ENCODE measurements around the gene HS3ST6.
"Not testable (repeated sequence)": the region's sequence is repeated elsewhere in the genome, so short reads cannot be mapped to it uniquely, and the experiment has no call there.

HS3ST6 gene

DNA sequence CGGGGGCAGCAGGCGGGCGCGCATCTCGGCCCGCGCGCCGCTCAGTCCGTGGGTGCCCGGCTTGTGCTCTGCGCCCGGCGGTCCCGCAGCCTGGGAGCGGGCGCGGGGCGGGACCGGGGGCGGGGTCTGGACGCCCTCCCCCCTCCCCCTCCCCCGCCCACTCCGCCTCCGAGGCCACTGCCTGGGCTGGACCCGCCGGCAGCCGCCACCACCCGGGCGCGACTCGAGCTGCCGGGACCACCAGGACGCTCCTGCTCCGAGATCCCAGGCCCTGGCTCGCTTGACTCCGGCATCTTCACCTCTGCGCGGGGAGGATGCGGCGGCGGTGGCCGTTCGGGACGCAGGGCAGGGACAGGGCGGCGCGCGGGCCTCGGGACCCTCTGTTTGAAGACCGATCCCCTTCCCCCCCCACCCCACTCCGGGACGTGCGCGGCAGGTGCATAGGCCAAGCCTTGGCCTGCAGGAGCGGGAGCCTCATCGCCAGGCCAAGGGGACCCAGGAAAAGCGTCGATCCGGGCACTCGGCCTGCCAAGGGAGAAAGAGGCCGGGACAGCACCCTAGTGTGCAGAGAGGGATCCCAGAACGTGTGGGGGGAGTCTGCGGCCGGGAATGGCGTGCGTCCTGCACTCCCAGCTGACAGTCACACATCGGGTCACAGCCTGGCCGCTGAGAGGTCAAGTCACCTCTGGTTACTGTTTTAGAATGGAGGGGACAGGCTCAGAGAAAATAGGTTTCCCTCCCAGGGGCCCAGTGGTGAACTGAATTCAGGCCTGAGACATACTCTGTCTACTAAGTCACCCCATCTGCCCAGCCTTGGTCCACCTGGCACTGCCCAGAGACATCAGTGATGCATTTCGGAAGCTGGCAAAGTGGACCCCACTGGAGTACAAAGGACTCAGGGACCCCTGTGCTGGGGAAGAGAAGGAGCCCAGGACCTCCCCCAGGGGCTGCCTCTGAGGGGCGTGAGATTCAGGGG lies at the start of gene HS3ST6:
HS3ST6 (minus strand) TSS at position 65 of the 976 bp plus-strand sequence. CDS start 92 bp downstream, outside the sequence.
- no peak for DNase-seq (ENCODE audit: low spot score)

- no peak for DNase-seq (ENCODE audit: low spot score)
Observed at GRCh38 chr16:1966460-1966859, 48.2 kb upstream of the HS3ST6 start, which contains the start of gene RNF151. Gene RNF151, plus strand, starts transcription at chr16:1966856. Its CDS starts 26 bp downstream, at chr16:1966882.

DNA sequence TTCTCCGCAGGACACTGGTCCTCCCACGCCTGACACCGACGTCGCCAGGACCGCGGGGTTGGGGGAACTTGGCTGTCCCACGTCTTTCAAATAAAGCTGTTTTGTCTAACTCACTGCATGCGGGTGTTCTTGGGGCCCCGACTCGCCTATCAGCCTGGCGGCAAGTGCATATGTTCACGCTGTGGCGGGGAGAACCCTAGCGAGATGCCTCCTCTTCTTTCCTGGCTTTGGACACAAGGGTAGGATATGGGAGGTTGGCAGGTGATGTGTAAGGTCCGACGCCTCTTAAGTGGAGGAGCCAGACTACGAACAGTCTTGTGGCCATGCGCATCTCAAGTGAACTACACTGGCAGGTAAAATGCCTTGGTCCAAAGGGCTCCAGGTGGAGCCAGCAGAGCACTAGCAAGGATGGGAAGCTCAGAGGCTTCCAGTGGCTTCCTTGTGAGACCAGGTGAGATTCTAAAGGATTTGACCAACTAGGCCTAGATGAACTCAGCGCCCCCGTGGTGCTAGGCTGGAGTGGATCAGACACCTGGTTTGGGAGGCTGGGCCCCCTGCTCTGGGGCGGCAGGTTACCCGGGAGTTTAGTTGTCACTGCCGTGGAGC lies 47.3 kb upstream of the HS3ST6 start:
- no peak for DNase-seq (ENCODE audit: low spot score)

DNA sequence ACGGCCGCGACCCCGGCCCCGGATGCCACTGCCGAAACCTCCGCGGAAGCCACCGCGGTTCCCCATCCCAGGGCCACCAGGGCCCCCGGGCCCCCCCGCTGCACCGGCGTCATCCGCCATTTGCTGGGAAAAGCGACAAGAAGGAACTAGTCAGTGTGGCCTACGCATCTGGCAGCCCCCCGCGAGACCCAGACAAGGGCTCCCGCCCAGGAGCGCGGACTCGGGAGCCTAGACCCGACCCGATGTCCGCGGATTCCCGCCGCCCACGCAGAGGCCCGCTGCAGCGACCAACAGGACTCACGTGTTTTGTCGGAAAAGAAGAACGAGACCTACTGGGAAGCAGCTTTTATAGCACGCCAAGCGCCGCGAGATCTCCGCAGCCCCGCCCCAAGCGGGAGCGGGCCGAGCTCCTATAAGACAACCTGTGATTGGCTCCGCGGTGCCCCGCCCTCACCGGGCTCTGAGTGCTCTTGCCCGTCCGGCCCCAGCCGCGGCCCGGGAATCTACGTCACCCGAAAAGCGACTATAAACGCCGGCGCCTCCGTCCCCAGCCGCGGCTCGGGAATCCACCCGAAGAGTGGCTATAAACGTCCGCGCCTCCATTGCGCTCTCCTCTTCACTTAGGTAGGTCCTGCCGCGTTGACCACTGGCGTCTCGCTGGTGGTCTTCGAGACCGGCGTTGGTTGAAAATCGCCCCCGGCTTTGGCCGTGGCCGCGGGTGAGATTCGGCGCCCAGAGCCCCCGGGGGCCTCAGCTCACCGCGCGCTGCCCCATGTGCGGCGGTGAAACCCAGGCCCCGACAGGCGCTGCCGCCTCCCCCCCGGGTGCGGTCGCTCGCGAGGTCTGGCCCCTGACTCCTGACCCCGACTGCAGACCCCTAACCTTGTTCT lies 46.5 kb upstream of the HS3ST6 start, which contains the start of gene RPS2:
RPS2 (minus strand) TSS at position 321 of the 890 bp plus-strand sequence; CDS start at position 120, 201 bp downstream.
- DNase-seq (ENCODE audit: low spot score), result peak; percentile 98

- DNase-seq (ENCODE audit: low spot score), result no peak
Observed at GRCh38 chr16:1963806-1964505, 45.7 kb upstream of the HS3ST6 start.

DNA sequence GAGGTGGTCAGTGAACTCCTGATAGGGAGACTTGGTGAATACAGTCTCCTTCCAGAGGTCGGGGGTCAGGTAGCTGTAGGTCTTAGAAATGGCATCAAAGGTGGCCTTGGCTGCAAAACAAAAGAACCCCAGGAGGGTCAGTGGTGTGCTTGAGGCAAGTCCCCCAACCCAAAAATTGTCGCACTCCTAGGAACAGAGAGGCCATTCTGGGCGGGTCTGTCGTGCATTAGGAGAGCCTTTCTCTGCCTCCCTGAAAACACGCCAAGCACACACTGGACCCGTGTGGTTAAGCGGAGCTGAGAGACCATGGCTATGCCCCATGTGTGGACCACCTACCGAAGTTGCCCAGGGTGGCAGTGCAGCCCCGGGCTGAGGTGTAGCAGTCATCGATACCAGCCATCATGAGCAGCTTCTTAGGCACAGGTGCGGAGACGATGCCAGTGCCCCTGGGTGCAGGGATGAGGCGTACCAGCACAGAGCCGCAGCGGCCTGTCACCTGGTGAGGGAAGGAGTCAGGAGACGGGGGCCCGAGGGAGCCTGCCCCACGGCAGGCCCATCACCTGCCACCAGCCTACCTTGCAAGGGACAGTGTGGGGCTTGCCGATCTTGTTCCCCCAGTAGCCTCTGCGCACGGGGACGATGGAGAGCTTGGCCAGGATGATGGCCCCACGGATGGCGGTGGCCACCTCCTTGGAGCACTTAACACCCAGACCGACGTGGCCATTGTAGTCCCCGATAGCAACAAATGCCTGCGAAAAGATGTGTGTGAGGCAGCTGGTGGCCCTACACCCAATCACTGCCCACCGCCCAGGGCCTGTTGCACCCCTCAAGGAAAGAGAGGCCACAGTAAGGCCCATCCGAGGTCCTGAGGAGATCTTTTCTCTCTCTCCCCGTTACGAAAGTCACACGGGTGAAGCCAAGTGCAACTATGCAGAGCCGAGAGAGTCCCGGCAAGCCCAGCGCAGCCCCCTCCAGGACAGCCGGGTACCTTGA lies 44.2 kb upstream of the HS3ST6 start:
- not testable (repeated sequence) for DNase-seq (ENCODE audit: low spot score)

DNA sequence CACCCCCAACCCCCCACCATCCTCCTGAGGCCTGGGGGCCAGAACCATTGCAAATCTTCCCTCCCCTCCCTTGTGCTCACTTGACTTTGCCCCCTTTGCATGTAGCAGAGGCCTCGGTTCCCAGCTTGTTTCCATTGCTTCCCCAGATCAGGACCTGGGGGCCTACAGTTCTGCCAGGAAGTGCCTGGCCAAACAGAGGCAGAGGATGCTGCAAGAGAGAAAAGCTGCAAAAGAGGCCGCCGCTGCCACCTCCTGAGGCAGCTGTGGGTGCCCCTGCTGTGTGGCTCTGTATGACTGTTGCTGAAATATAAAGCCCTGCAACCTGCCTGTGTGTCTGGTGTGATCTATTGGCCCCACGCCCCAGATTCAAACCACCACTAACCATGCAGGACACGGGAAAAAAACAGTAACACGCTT lies 43.4 kb upstream of the HS3ST6 start:
- DNase-seq (ENCODE audit: low spot score), result no peak

GRCh38 chr16:1960665-1961630 lies 42.7 kb upstream of the HS3ST6 start:
- no peak for DNase-seq (ENCODE audit: low spot score)

DNA sequence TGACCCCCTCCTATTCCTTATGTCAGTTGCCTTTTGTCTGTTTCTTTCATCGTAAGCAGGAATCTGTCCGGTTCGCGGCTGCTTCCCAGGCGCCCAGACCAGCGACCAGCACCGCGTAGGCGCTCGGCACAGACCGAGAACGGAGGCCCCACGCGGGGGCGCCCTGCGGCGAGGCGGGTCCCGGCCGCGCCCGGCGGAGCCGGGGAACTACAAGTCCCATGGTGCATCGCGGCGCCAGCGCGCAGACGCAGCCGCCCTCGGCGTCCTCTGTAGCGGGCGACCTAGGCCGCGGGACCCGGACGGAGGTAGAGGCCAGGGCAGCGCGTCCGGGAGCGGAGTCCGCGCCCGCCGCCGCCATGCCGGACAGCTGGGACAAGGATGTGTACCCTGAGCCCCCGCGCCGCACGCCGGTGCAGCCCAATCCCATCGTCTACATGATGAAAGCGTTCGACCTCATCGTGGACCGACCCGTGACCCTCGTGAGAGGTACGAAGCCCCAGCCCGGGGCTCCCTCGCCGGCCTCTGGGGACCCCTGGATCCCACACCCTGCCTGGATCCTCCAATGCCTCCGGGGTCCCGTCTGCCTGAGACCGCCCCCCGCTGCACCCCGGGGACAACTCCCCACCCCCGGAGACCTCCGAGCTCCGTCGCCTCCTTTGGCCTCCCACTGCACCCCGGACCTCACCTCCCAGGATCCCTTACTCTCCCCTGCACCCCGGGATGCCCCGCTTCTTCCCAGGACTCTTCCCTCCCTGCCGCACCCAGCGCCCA lies 41.2 kb upstream of the HS3ST6 start, which contains the start of gene NDUFB10:
NDUFB10 (plus strand) TSS at position 270 of the 771 bp plus-strand sequence; CDS start at position 357, 87 bp downstream.
- DNase-seq (ENCODE audit: low spot score), result peak; percentile 93

GRCh38 chr16:1958715-1959268 lies 40.6 kb upstream of the HS3ST6 start:
- DNase-seq (ENCODE audit: low spot score), result no peak

GRCh38 chr16:1958143-1958491 lies 39.9 kb upstream of the HS3ST6 start:
- not testable (repeated sequence) for DNase-seq (ENCODE audit: low spot score)

DNA sequence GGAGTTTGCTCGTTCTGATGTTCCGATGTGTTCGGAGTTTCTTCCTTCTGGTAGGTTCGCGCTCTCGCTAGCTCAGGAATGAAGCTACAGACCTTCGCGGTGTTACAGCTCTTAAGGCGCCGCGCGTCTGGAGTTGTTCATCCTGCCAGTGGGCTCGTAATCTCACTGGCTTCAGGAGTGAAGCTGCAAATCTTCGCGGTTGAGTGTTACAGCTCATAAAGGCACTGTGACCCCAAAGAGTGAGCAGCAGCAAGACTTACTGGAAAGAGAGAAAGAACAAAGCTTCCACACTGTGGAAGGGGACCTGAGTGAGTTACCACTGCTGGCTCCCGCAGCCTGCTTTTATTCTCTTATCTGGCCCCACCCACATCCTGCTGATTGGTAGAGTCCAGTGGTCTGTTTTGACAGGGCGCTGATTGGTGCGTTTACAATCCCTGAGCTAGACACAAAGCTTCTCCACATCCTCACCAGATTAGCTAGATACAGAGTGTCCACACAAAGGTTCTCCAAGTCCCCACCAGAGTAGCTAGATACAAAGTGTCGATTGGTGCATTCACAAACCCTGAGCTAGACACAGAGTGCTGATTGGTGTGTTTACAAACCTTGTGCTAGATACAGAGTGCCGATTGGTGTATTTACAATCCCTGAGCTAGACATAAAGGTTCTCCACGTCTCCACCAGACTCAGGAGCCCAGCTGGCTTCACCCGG lies 39.4 kb upstream of the HS3ST6 start:
- DNase-seq (ENCODE audit: low spot score), result not testable (repeated sequence)

DNA sequence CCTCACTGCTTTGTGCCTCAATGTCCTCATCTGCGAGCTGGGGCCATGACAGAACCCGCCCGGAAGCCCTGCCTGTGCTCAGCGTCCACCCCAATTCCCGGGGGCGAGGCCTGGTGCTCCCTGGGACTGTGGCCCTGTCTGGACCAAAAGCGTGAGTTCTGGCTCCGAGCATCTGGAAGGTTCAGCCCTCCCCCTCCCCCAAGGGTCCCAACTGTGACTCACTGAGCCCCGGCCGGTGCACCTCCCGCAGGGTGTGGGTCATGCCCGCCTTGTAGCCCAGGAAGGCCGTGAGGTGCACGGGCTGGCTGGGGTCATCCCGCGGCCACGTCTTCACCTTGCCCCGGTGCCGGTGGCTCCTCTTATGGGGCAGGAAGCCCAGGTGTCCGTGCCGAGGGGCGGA lies 35.5 kb upstream of the HS3ST6 start:
- no peak for DNase-seq (ENCODE audit: low spot score)

DNA sequence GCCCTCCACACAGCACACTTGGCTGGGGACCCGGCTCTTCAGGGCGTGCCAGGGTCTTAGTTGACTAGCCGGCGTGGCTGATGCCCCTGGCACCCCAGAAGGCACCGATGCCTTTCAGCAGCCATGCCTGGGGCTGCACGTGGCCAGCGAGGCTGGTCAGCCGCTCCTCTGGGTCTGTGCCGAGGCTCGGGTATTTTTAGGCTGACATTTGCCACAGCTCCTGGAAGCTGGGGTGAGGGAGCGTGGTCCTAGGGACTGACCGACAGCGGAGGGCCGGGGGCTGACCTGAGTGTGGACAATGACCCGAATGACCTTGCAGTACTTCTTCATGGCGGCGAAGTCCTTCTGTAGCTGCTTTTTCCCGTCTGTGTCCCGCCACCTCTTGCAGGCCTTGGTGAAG lies 32.3 kb upstream of the HS3ST6 start:
- DNase-seq (ENCODE audit: low spot score), result no peak

DNA sequence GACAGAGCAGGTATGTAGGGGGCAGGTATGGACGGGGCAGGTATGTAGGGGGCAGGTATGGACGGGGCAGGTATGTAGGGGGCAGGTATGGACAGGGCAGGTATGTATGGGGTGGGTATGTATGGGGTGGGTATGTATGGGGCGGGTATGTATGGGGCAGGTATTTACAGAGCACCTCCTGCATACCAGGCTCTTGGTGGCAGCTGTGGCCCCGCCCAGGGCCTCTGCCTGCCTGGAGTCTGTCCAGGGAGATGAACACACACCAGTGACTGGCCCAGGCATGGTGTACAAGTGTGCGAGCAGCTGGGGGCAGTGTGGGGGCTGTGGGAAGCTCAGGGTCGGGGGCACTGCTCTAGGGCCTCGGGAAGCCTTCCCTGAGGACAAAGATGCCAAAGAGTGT lies 31.8 kb upstream of the HS3ST6 start:
- no peak for DNase-seq (ENCODE audit: low spot score)

GRCh38 chr16:1949507-1949906 lies 31.3 kb upstream of the HS3ST6 start:
- DNase-seq (ENCODE audit: low spot score), result no peak

DNA sequence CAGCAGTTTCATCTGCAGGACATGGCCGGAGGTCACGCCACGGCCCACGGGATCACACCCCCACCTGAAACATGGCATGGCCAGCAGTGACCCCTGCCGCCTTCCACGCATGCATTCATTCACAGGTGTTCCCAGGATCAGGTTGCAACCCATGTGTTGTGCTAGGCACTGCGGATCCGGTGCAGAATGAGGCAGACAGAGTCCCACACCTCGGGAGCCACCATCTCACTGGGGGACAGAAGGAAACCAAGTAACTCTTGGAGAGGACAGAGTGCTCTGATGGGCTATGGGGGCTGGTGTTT lies 29.1 kb upstream of the HS3ST6 start:
- no peak for DNase-seq (ENCODE audit: low spot score)
